GM18517 (cell line): ENCODE results near the gene HOXA2.

Experiments
- ATAC-seq: cut with Tn5 transposase; IDR thresholded peaks from one replicate; pipeline ENCODE4 v1.9.1; 2021; ENCODE audit warnings: mild to moderate bottlenecking, moderate library complexity; ENCODE audit not compliant: unreplicated experiment

The HOXA2 gene

GRCh38 chr7:27126596-27127327 is 24.3 kb upstream of the HOXA2 start:
- ATAC-seq: no peak

- no peak for ATAC-seq
These were observed 23.5 kb upstream of the HOXA2 start for GRCh38 chr7:27125986-27126394.

GRCh38 chr7:27124902-27125689 is 22.6 kb upstream of the HOXA2 start:
- no peak for ATAC-seq

- ATAC-seq: no peak
These were observed 21.8 kb upstream of the HOXA2 start for GRCh38 chr7:27124096-27124901.

- ATAC-seq: no peak
These were observed 21.1 kb upstream of the HOXA2 start for GRCh38 chr7:27123477-27124053.

- ATAC-seq: no peak
These were observed 20.6 kb upstream of the HOXA2 start for GRCh38 chr7:27123007-27123476.

GRCh38 chr7:27122077-27122910 is 19.8 kb upstream of the HOXA2 start:
- ATAC-seq: no peak

GRCh38 chr7:27121684-27122076 is 19.2 kb upstream of the HOXA2 start:
- no peak for ATAC-seq

GRCh38 chr7:27119412-27119911 is 17.0 kb upstream of the HOXA2 start:
- no peak for ATAC-seq

- no peak for ATAC-seq
These were observed 16.1 kb upstream of the HOXA2 start for GRCh38 chr7:27118580-27118979.

- ATAC-seq: no peak
These were observed 15.5 kb upstream of the HOXA2 start for GRCh38 chr7:27117887-27118491.

- ATAC-seq: no peak
These were observed 14.7 kb upstream of the HOXA2 start for GRCh38 chr7:27116962-27117886.

- ATAC-seq: no peak
These were observed 13.8 kb upstream of the HOXA2 start for GRCh38 chr7:27116031-27116961.

GRCh38 chr7:27115221-27116026 is 12.9 kb upstream of the HOXA2 start:
- no peak for ATAC-seq

GRCh38 chr7:27114881-27115220 is 12.4 kb upstream of the HOXA2 start:
- no peak for ATAC-seq

- ATAC-seq: no peak
These were observed 11.7 kb upstream of the HOXA2 start for GRCh38 chr7:27113991-27114769.
